HFFc6 (cell line): ENCODE measurements around the gene EDNRB. TPM values are rescaled to one million over a fixed set of nuclear protein-coding genes. Genes with fewer than 3 reads are reported as not detected.

Experiments
- DNase-seq: peaks from one replicate; pipeline ENCODE4 v3.0.0-alpha.2; 2018
- H3K27ac Mint-ChIP-seq: 2 replicates; pipeline ENCODE4 v1.8.0; 2020; ENCODE audit warnings: mild to moderate bottlenecking, mixed read lengths
- H3K27me3 Mint-ChIP-seq: 2 replicates; pipeline ENCODE4 v1.8.0; 2021; ENCODE audit warnings: mild to moderate bottlenecking, moderate library complexity, mixed read lengths; ENCODE audit not compliant: insufficient read depth
- H3K36me3 Mint-ChIP-seq: 2 replicates; pipeline ENCODE4 v1.8.0; 2021; ENCODE audit warnings: low read depth, mixed read lengths
- H3K4me1 Mint-ChIP-seq: 2 replicates; pipeline ENCODE4 v1.8.0; 2020; ENCODE audit warnings: low read depth, mixed read lengths
- H3K4me3 Mint-ChIP-seq: 2 replicates; pipeline ENCODE4 v1.8.0; 2020; ENCODE audit warnings: mild to moderate bottlenecking, moderate library complexity, mixed read lengths
- H3K9me3 Mint-ChIP-seq: 2 replicates; pipeline ENCODE4 v1.8.0; 2020; ENCODE audit warnings: mild to moderate bottlenecking, mixed read lengths
- CTCF ChIP-seq: fragments of 200-600 bp; sonication (generic); IDR thresholded peaks from 2 replicates; pipeline ENCODE4 v1.5.0; 2021; ENCODE audit warnings: antibody characterized with exemption, mild to moderate bottlenecking
- total RNA-seq, 6 experiments: library from RNA; stranded (reverse); fragmentation: NEBNext Ultra II Directional; extraction: Animal tissue kit (Norgen Biotek cat#: 25700); gene quantifications; 2 replicates in 1 of 6; 3 replicates in 5 of 6; pipeline ENCODE4 v1.2.3, GENCODE V29; 2021

EDNRB gene
- total RNA-seq, 6 experiments from 2014 or later, result not detected

DNA sequence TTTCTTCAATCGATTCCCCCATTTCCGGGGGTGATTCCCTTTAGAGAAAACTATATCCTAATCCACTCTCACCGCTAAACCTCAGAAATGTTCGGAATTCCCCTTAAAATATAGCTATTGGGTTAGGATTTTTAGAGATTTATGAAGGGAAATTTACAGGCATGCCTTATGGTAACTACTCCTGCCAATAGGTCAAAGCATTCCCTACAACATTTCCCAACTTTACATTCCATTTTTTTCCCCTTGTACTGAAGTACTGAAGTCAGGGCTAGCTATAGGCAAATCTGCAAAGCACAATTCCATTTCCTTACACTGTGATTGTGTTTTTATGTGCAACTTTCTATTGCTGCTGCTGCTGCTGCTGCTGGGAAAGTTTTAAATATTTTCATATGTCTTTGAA, 2.1 kb downstream of the EDNRB start:
- H3K27ac Mint-ChIP-seq, result no peak overlapping the region
- H3K9me3 Mint-ChIP-seq, result peaks cover 9% of the 10 kb centered on the region
- H3K4me3 Mint-ChIP-seq, result no peak overlapping the region
- no peaks in the 10 kb centered on the region for H3K4me1 Mint-ChIP-seq
- no peaks in the 10 kb centered on the region for H3K36me3 Mint-ChIP-seq
- no peak for DNase-seq
- no peak for TF ChIP-seq CTCF
- H3K27me3 Mint-ChIP-seq, result peaks cover 4% of the 10 kb centered on the region

DNA sequence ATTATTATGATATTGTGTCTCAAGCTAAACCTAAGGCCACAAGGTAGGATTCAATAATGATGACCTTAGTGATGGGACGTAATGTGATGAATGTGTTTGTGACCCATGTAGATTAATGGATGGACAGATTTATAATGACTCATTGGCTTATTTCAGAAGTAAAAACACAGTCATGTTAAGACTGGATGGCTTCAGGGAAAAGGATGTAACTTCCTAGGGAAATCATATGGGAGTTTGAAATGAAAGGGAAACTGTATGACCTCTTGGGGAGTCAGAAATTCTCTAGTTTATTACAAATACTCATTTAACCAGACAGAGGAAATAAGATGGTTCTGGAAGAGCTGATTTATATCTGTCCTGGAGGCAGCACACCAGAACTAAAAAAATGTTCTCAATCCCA, 2.9 kb downstream of the EDNRB start:
- H3K27me3 Mint-ChIP-seq, result peaks cover 4% of the 10 kb centered on the region
- no peak for TF ChIP-seq CTCF
- DNase-seq, result no peak
- H3K36me3 Mint-ChIP-seq, result no peaks in the 10 kb centered on the region
- H3K9me3 Mint-ChIP-seq, result peaks cover 14% of the 10 kb centered on the region
- H3K4me1 Mint-ChIP-seq, result no peaks in the 10 kb centered on the region
- no peak overlapping the region for H3K4me3 Mint-ChIP-seq
- H3K27ac Mint-ChIP-seq, result no peak overlapping the region

DNA sequence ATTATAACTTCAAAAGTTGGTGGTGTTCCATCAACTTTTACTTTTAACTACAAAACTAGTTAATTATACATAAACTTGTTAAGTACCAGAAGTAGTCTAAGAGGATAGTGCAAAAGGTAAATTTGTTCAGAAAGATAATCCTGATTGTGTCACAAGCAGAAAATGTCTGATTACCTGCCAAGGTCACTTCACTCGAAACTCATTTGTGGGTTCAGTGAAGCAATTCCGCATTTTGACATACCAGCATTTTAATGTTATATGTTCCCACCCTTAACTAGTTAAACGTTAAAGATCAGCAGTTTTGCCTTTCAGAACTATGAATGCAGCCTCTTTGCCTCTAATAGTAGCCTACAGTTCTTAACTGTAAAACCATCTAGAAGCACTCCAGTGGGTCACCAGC, 5.6 kb downstream of the EDNRB start:
- H3K27me3 Mint-ChIP-seq, result no peaks in the 10 kb centered on the region
- no peaks in the 10 kb centered on the region for H3K36me3 Mint-ChIP-seq
- peaks cover 15% of the 10 kb centered on the region for H3K9me3 Mint-ChIP-seq
- DNase-seq, result no peak
- H3K4me3 Mint-ChIP-seq, result no peak overlapping the region
- H3K27ac Mint-ChIP-seq, result no peak overlapping the region
- no peaks in the 10 kb centered on the region for H3K4me1 Mint-ChIP-seq
- TF ChIP-seq CTCF, result no peak

GRCh38 chr13:77911751-77912150, 6.9 kb downstream of the EDNRB start:
- no peak for TF ChIP-seq CTCF
- no peak overlapping the region for H3K27ac Mint-ChIP-seq
- peaks cover 16% of the 10 kb centered on the region; the same call in 1 of the 2 replicates for H3K9me3 Mint-ChIP-seq
- H3K4me1 Mint-ChIP-seq, result no peaks in the 10 kb centered on the region
- DNase-seq, result no peak
- no peaks in the 10 kb centered on the region for H3K36me3 Mint-ChIP-seq
- no peaks in the 10 kb centered on the region for H3K27me3 Mint-ChIP-seq
- no peak overlapping the region for H3K4me3 Mint-ChIP-seq

DNA sequence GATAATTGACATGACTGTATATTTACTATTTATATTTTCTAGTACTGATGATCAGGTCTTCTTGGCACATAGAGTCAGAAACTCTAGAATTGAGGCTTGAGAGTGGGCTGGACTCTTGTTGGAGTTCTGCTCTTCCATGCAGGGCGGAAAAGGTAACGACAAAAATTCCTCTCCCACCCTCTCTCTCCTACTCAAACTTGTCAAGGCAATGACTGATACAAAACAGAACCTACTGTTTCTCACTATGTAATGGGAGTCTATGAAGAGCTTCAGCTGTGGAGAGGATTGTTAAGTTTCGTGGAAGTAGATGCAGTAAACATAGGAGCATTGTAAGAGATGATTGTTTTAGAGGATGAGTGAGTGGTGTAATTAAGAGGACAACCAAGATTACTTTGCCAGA, 8.8 kb downstream of the EDNRB start:
- H3K27ac Mint-ChIP-seq, result no peak overlapping the region
- no peak for DNase-seq
- no peaks in the 10 kb centered on the region for H3K27me3 Mint-ChIP-seq
- no peak for TF ChIP-seq CTCF
- no peak overlapping the region for H3K4me3 Mint-ChIP-seq
- peaks cover 23% of the 10 kb centered on the region for H3K9me3 Mint-ChIP-seq
- H3K36me3 Mint-ChIP-seq, result no peaks in the 10 kb centered on the region
- H3K4me1 Mint-ChIP-seq, result no peaks in the 10 kb centered on the region

DNA sequence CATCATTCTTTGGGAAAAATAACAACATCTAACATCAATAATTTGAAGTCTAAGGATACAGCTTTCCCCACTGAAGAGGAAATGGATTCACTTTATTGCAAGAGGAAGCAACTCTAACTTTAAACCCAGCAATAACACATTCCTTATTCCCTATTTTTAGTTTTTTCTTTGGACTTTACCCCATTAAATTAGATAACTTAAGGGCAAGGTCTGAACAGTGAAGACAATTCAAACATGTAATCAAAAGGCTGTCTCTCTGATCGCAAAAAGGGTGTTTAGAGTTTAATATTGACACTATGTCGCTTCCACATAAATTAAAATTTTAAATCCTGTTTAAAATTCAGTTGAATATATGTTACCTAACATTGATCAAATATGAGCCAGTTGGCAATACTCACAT, 10.1 kb downstream of the EDNRB start:
- Mint-ChIP-seq H3K4me1 (no peaks in the 10 kb centered on the region), H3K4me3 (no peak overlapping the region), H3K9me3 (peaks cover 23% of the 10 kb centered on the region), H3K36me3 (no peaks in the 10 kb centered on the region), H3K27ac (no peak overlapping the region), H3K27me3 (no peaks in the 10 kb centered on the region)
- no peak for DNase-seq
- TF ChIP-seq CTCF, result no peak
